Activated T-cell treated with anti-CD3 and anti-CD28 coated beads, Interleukin-2, amount 50 U/mL, for 4 hours (primary cell): ENCODE results near the gene PATJ. TPM values are rescaled to one million over a fixed set of nuclear protein-coding genes. Genes with fewer than 3 reads are reported as not detected.

ENCODE experiments used
- total RNA-seq, 3 donors: library from RNA; stranded (reverse); gene quantifications; one replicate each; pipeline ENCODE4 v1.2.1, GENCODE V29; 2021

The PATJ gene
- total RNA-seq, 3 donors from 2014 or later = 3.4 to 4.1 (median 3.9) TPM

Other genes with a start within 250 kb of the PATJ start
- 10 to 100 TPM; 18.4 to 23.1 (median 21.5) TPM for gene TM2D1, start 17.3 kb upstream of the PATJ start, total RNA-seq